Measurements from ENCODE around the gene CEP70. TPM values are rescaled to one million over a fixed set of nuclear protein-coding genes. Genes with fewer than 3 reads are reported as not detected.

CEP70 gene
- total RNA-seq, 1 donor: 11.8 TPM

- DNase-seq (ENCODE audit: low read depth in 2 of 3, low spot score in 2 of 3): no peak
These were observed 121.8 kb downstream of the CEP70 start for GRCh38 chr3:138472141-138472825.

DNA sequence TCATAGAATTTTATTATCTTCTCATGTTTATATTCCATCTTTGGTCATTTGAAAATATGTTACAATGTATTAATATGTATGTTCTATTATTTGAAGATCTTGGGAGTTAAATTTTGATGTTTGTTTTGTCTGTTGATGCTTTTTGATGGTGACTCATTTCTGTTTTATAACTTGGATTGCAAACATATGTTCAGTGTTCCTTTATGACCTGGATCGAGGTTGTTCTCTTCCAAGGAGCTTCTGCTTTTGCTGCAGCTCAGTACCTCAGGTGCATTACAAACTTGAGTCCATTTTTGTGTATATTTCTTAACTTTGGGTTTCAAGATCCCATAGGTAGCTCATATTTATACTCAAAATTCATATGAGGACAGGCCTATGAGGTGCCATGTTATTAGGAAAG lies 122.6 kb downstream of the CEP70 start:
- DNase-seq (ENCODE audit: low read depth in 2 of 3, low spot score in 2 of 3): no peak

DNA sequence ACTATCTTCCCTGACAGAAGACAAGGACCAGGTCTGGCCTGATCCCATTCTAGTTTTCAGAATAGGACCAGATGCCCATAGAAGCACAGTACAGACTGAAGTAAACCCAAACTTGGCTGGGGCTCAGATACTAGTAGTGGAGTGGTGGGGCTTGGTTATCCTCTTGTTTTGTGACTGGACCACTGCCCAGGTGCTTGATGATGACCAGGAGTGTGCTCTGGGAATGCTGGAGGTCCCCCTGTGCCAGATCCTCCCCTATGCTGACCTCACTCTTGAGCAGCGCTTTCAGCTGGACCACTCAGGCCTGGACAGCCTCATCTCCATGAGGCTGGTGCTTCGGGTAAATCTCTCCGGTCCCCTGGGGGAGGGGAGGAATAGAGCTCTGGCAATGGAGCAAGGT lies 123.4 kb downstream of the CEP70 start:
- DNase-seq (ENCODE audit: low read depth in 2 of 3, low spot score in 2 of 3): no peak

- DNase-seq (ENCODE audit: low read depth in 2 of 3, low spot score in 2 of 3): no peak
These were observed 124.2 kb downstream of the CEP70 start for GRCh38 chr3:138469874-138470273.

- DNase-seq (ENCODE audit: low read depth in 2 of 3, low spot score in 2 of 3): no peak
These were observed 125.2 kb downstream of the CEP70 start for GRCh38 chr3:138468886-138469285.

GRCh38 chr3:138468451-138468850 lies 125.6 kb downstream of the CEP70 start:
- DNase-seq (ENCODE audit: low read depth in 2 of 3, low spot score in 2 of 3): no peak

DNA sequence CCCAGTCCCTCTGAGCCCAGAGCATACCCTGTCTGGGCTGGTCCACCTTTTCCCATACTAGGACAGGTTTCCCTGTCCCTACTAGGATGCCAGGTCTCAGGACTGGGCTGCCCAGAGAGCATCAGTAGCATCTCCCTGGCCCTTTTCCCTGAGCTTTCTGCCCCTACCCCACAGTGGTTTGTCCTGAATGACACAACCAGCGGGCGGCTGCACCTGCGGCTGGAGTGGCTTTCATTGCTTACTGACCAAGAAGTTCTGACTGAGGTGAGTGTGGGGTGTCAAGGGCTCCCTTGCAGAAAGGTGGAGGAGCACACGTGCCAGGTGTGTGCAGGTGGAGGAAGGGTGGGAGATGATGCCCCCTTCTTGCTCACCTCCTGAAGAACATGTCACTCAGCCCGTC lies 126.1 kb downstream of the CEP70 start:
- no peak for DNase-seq (ENCODE audit: low read depth in 2 of 3, low spot score in 2 of 3)

- peak in 1 of 3 donors; percentile 16 for DNase-seq (ENCODE audit: low read depth in 2 of 3, low spot score in 2 of 3)
These were observed 128.1 kb downstream of the CEP70 start for GRCh38 chr3:138465925-138466324.

- DNase-seq (ENCODE audit: low read depth in 2 of 3, low spot score in 2 of 3): no peak
These were observed 128.6 kb downstream of the CEP70 start for GRCh38 chr3:138465451-138465850.

- DNase-seq (ENCODE audit: low read depth in 2 of 3, low spot score in 2 of 3): no peak
These were observed 129.6 kb downstream of the CEP70 start for GRCh38 chr3:138464491-138464860.

GRCh38 chr3:138463724-138464490 lies 130.2 kb downstream of the CEP70 start:
- no peak for DNase-seq (ENCODE audit: low read depth in 2 of 3, low spot score in 2 of 3)

GRCh38 chr3:138461896-138462295 lies 132.2 kb downstream of the CEP70 start:
- no peak for DNase-seq (ENCODE audit: low read depth in 2 of 3, low spot score in 2 of 3)

GRCh38 chr3:138461246-138461645 lies 132.8 kb downstream of the CEP70 start:
- no peak for DNase-seq (ENCODE audit: low read depth in 2 of 3, low spot score in 2 of 3)

GRCh38 chr3:138460536-138461205 lies 133.4 kb downstream of the CEP70 start:
- no peak for DNase-seq (ENCODE audit: low read depth in 2 of 3, low spot score in 2 of 3)

GRCh38 chr3:138459619-138460535 lies 134.2 kb downstream of the CEP70 start:
- no peak for DNase-seq (ENCODE audit: low read depth in 2 of 3, low spot score in 2 of 3)

- no peak for DNase-seq (ENCODE audit: low read depth in 2 of 3, low spot score in 2 of 3)
These were observed 135.1 kb downstream of the CEP70 start for GRCh38 chr3:138458774-138459499.

DNA sequence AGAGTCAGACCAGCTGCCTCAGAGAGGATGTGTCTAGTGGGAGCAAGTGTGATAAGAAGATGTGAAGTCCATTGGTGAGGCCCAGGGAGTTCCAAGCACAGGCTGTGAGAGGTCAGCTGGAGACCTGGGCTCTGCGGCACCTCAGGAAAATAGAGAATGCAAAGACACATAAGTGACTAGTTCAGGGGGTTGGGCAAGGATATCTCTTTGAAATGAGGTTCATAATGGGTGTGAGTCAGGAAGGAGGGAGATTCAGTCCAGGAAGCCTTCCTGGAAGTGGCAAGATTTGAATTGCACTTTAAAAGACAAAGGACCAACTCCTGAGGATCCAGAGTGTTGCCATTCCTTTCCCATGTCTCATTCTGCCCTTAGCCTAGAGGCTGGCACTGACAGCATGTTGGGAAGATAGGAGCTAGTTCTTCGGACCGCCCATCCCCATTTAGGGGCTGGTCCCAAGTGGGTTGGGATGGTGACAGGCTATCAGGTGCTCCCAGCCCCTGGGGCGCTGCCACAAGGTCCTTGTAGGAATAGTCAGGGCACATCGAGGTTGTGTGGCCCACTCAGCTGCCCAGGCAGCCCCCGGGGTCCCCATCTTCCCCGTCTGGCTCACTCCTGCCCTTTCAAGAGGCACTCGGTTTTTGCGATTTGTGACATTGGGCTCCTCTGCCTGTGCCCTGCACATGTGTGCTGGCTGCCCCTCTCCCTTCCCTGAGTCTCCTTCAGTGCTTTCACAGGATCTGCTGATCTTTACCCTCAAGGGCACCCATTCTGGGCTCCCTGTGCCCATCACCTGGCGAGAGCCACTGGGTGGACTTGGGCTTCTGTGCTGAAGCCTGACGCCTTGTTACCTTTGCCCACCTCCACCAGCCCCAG lies 136.0 kb downstream of the CEP70 start:
- no peak for DNase-seq (ENCODE audit: low read depth in 2 of 3, low spot score in 2 of 3)

DNA sequence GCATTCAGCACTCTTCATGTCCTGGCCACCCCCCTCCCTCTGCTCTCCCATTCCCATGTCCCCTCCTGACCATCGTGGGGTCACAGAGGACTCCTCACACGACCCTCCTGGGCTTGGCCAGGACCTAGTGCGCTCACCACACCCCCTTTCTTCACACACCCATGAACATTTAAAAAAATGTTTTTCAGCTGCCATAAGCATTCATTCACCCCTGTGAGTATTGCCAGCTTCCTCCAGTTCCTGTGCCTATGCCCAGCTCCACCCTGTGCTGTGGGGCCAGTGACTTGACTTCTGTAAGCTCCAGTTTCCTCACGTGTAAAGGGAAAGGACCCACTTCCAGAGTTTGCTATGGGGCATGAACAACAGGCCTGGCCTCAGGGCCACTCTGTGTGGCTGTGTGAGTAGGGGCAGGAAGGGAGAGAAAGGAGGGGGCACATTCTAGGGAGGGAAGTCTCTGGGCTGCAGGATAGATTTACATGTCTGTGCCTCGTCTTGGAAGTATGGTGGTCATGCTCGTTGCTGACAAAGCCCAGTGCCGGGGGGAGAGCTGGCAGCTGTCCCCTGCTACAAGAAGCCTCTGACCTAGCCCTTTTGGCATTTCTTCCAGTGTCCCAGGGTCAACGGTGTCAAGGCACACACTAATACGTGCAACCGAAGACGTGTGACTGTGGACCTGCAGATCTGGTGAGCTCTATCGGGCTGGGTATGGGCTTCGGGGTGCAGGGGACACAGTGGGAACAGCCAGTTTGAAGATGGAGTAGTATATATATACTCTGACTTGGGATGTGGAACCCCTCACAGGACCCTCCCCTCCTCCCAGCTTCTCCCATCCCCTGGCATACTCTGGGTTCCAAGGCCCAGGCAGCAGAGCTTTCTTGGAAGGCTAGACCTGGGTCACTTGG lies 136.8 kb downstream of the CEP70 start:
- DNase-seq (ENCODE audit: low read depth in 2 of 3, low spot score in 2 of 3): no peak
